H7 (cell line): ENCODE results near the gene MYBBP1A. TPM values are rescaled to one million over a fixed set of nuclear protein-coding genes. Genes with fewer than 3 reads are reported as not detected.
"Not testable (repeated sequence)": the region's sequence is repeated elsewhere in the genome, so short reads cannot be mapped to it uniquely, and the experiment has no call there.

Experiments used
- DNase-seq: peaks from one replicate; pipeline ENCODE4 v3.0.0; 2012
- H3K27me3 ChIP-seq: 2 replicates; pipeline ENCODE4 v1.6.0; 2011; ENCODE audit warnings: mild to moderate bottlenecking, low read length; ENCODE audit not compliant: control insufficient read depth, insufficient read depth
- H3K36me3 ChIP-seq: replicated peaks from 2 replicates; pipeline ENCODE4 v1.5.1; 2011; ENCODE audit warnings: low read length; ENCODE audit not compliant: control insufficient read depth, insufficient read depth
- H3K4me3 ChIP-seq: 2 replicates; pipeline ENCODE4 v1.5.1; 2011; ENCODE audit warnings: low read depth, mild to moderate bottlenecking, control low read depth, low read length, moderate library complexity; ENCODE audit not compliant: insufficient read depth
- total RNA-seq: library from RNA; depleted of rRNA; stranded (reverse); fragments of >200 nt; shearing (Covaris generic); gene quantifications from 2 replicates; pipeline ENCODE4 v1.2.3, GENCODE V29; 2014

The MYBBP1A gene
- total RNA-seq, 1 experiment from 2014 or later: 149 TPM

GRCh38 chr17:4583206-4583605 is 28.0 kb upstream of the MYBBP1A start:
- Histone ChIP-seq H3K4me3 (no peak overlapping the region), H3K27me3 (peaks cover 40% of the 10 kb centered on the region), H3K36me3 (no peaks in the 10 kb centered on the region)
- no peak for DNase-seq

- Histone ChIP-seq H3K4me3 (no peak overlapping the region), H3K36me3 (no peaks in the 10 kb centered on the region), H3K27me3 (peaks cover 40% of the 10 kb centered on the region)
- DNase-seq: no peak
Observed at GRCh38 chr17:4582691-4583090, 27.5 kb upstream of the MYBBP1A start.

GRCh38 chr17:4582101-4582501 is 26.9 kb upstream of the MYBBP1A start:
- Histone ChIP-seq H3K36me3 (no peaks in the 10 kb centered on the region), H3K27me3 (peaks cover 40% of the 10 kb centered on the region), H3K4me3 (no peak overlapping the region)
- peak; percentile 63 for DNase-seq

GRCh38 chr17:4580291-4580690 is 25.1 kb upstream of the MYBBP1A start:
- DNase-seq: no peak
- Histone ChIP-seq H3K4me3 (no peak overlapping the region), H3K36me3 (no peaks in the 10 kb centered on the region), H3K27me3 (peaks cover 26% of the 10 kb centered on the region)

GRCh38 chr17:4579678-4580077 is 24.5 kb upstream of the MYBBP1A start:
- no peaks in the 10 kb centered on the region for H3K36me3 ChIP-seq
- no peak overlapping the region for H3K4me3 ChIP-seq
- peak; percentile 49 for DNase-seq
- peaks cover 21% of the 10 kb centered on the region for H3K27me3 ChIP-seq

GRCh38 chr17:4578349-4578748 is 23.2 kb upstream of the MYBBP1A start:
- not testable (repeated sequence) for DNase-seq, H3K27me3 ChIP-seq, H3K4me3 ChIP-seq, H3K36me3 ChIP-seq

GRCh38 chr17:4577386-4577993 is 22.3 kb upstream of the MYBBP1A start:
- no peaks in the 10 kb centered on the region for H3K36me3 ChIP-seq
- peak; percentile 55 for DNase-seq
- no peak overlapping the region for H3K4me3 ChIP-seq
- H3K27me3 ChIP-seq: peaks cover 2% of the 10 kb centered on the region; the same call in 1 of the 2 replicates

GRCh38 chr17:4576729-4577322 is 21.6 kb upstream of the MYBBP1A start:
- Histone ChIP-seq H3K27me3 (no peaks in the 10 kb centered on the region; the same call in 1 of the 2 replicates), H3K4me3 (no peak overlapping the region)
- peak; percentile 93 for DNase-seq

GRCh38 chr17:4576161-4576558 is 21.0 kb upstream of the MYBBP1A start:
- Histone ChIP-seq H3K36me3 (no peaks in the 10 kb centered on the region), H3K4me3 (no peak overlapping the region), H3K27me3 (no peaks in the 10 kb centered on the region; the same call in 1 of the 2 replicates)
- DNase-seq: peak; percentile 58

More at GRCh38 chr17:4576729-4577322, 21.6 kb upstream of the MYBBP1A start:
- H3K36me3 ChIP-seq: no peaks in the 10 kb centered on the region

- Histone ChIP-seq H3K36me3 (no peaks in the 10 kb centered on the region), H3K27me3 (no peaks in the 10 kb centered on the region), H3K4me3 (no peak overlapping the region)
- no peak for DNase-seq
Observed at GRCh38 chr17:4574448-4575045, 19.4 kb upstream of the MYBBP1A start.

GRCh38 chr17:4573669-4574068 is 18.5 kb upstream of the MYBBP1A start:
- no peaks in the 10 kb centered on the region for H3K36me3 ChIP-seq
- no peaks in the 10 kb centered on the region for H3K27me3 ChIP-seq

GRCh38 chr17:4573115-4573514 is 17.9 kb upstream of the MYBBP1A start:
- DNase-seq: no peak
- Histone ChIP-seq H3K4me3 (no peak overlapping the region), H3K27me3 (no peaks in the 10 kb centered on the region), H3K36me3 (no peaks in the 10 kb centered on the region)

More at GRCh38 chr17:4573669-4574068, 18.5 kb upstream of the MYBBP1A start:
- no peak for DNase-seq
- H3K4me3 ChIP-seq: no peak overlapping the region

GRCh38 chr17:4572131-4572530 is 16.9 kb upstream of the MYBBP1A start:
- H3K36me3 ChIP-seq: no peaks in the 10 kb centered on the region
- H3K27me3 ChIP-seq: no peaks in the 10 kb centered on the region
- DNase-seq: no peak
- H3K4me3 ChIP-seq: no peak overlapping the region

GRCh38 chr17:4569591-4569990 is 14.4 kb upstream of the MYBBP1A start:
- Histone ChIP-seq H3K27me3 (no peaks in the 10 kb centered on the region), H3K4me3 (no peak overlapping the region), H3K36me3 (no peaks in the 10 kb centered on the region)
- no peak for DNase-seq

- Histone ChIP-seq H3K4me3 (no peak overlapping the region), H3K36me3 (no peaks in the 10 kb centered on the region), H3K27me3 (no peaks in the 10 kb centered on the region)
- DNase-seq: peak; percentile 90
Observed at GRCh38 chr17:4566785-4567184, 11.6 kb upstream of the MYBBP1A start.
